HFF-Myc (cell line): ENCODE data around the gene FBXO45.
"Not testable (repeated sequence)": the region's sequence is repeated elsewhere in the genome, so short reads cannot be mapped to it uniquely, and the experiment has no call there.

Source experiments
- DNase-seq: peaks from one replicate; pipeline ENCODE4 v3.0.0-alpha.2; 2011; ENCODE audit warnings: low read depth; ENCODE audit errors: extremely low read depth
- H3K4me3 ChIP-seq: replicated peaks from 2 replicates; pipeline ENCODE4 v1.5.1; 2011; ENCODE audit warnings: low read depth, mild to moderate bottlenecking, control low read depth, low read length
- CTCF ChIP-seq: IDR thresholded peaks from 2 replicates; pipeline ENCODE4 v1.5.1; 2012; ENCODE audit warnings: mild to moderate bottlenecking, low read depth, low read length, control low read depth; ENCODE audit errors: missing control alignments

FBXO45 gene

DNA sequence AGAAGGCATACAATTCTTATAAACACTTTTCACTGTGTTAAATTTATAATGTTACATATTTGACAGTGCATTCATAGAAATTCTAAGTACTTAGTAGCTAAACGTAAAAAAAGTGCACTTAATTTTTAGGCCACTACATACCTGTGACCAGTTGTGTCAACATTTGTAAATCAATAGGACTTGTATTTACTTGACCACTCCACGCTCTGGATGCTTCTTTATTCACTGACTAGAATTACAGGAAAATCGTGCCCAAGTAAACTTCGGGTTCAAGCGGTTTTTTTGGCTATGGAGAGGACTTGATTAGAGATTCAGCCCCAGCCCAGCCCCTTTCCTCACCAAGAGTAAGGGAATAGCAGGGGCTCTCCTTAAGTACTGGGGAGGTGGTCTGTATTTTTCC lies 21.9 kb upstream of the FBXO45 start:
- TF ChIP-seq CTCF, result no peak
- no peak for DNase-seq
- H3K4me3 ChIP-seq, result no peak overlapping the region

DNA sequence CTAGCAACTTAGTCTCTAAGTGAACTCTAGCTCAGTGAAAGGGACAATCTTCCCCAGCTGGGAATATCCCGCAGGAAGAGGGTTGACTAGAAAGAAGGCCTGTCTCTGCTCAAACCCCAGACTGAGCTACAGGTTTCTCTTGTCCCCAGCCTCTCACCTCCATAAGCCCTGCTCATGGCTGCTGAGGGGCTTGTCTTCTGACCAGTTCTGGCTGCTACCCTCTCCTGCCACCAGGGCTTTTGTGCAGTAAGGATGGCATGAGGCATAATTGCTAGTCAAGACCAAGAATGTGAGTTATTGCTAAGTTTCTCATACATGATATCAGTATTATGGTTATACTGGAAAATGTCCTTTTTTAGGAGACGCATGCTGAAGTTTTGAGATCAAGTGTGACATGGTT lies 21.4 kb upstream of the FBXO45 start:
- H3K4me3 ChIP-seq, result no peak overlapping the region
- no peak for DNase-seq
- TF ChIP-seq CTCF, result no peak

DNA sequence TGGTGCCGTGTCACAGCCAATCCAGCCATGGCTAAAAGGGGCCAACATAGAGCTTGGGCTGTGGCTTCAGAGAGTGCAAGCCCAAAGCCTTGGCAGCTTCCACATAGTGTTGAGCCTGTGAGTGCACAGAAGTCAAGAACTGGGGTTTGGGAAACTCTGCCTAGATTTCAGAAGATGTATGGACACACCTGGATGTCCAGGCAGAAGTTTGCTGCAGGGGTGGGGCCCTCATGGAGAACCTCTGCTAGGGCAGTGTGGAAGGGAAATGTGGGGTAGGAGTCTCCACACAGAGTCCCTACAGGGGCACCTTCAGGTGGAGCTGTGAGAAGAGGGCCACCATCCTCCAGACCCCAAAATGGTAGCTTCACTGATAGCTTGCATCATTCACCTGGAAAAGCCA lies 19.1 kb upstream of the FBXO45 start:
- not testable (repeated sequence) for H3K4me3 ChIP-seq, DNase-seq

DNA sequence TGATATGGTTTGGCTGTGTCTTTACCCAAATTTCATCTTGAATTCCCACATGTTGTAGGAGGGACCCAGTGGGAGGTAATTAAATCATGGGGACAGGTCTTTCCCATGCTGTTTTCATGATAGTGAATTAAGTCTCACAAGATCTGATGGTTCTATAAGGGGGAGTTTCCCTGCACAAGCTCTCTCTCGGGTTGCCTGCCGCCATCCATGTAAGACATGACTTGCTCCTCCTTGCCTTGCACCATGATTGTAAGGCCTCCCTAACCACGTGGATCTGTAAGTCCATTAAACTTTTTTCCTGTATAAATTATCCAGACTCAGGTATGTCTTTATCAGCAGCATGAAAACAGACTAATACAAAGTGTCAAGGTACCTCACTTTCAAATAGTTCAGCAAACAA lies 18.3 kb upstream of the FBXO45 start:
- not testable (repeated sequence) for DNase-seq, H3K4me3 ChIP-seq

DNA sequence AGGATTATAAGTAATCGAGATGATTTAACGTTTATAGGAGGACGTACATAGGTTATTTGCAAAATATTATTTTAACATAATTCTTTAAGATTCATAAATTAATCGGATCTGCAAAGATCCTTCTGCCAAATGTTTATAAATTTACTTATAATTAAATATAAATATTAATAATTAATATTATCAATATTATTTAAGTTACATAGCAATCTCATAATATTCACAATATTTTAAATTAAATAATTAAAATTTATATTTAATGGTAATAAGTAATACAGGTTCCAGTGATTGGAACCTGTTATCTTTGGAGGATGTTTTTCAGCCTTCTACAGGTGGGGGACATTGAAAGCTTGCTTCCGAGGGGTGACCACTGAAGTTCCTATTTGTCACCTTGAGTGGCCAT lies 16.2 kb upstream of the FBXO45 start:
- no peak overlapping the region for H3K4me3 ChIP-seq
- no peak for DNase-seq
- no peak for TF ChIP-seq CTCF

DNA sequence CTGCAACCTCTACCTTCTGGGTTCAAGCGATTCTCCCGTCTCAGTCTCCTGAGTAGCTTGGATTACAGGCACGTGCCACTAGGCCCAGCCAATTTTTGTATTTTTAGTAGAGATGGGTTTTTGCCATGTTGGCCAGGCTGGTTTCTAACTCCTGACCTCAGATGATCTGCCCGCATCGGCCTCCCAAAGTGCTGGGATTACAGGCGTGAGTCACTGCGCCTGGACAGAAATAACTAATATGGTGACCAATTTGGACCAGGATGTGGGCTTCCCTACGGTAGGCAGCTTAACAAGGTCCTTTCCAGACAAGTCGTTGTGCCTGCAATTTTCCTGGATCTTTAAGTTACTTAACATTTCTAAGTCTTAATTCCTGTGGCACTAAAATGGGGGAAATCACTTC lies 14.9 kb upstream of the FBXO45 start:
- TF ChIP-seq CTCF, result no peak
- H3K4me3 ChIP-seq, result no peak overlapping the region
- no peak for DNase-seq

DNA sequence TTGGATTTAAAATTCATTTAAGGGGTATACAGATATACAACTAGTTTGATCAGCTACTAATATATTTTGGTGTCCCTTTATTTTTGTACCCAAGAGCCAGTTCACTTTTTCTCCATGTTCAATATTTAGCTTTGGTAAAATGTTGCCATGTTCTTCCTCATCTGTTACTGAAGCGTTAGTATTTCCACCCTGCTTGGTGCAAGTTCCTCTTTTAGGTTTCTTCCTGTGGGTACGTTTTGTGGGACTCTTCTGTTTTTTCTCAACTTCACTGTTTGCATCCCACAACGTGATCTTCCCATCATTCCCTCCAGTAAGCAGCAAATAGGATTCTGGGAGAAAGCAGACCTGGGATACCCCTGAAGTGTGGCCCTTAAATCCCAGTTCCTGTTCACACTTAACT lies 14.3 kb upstream of the FBXO45 start:
- DNase-seq, result no peak
- H3K4me3 ChIP-seq, result no peak overlapping the region
- no peak for TF ChIP-seq CTCF

- no peak overlapping the region for H3K4me3 ChIP-seq
- no peak for DNase-seq
Observed at GRCh38 chr3:196555295-196555694, 13.2 kb upstream of the FBXO45 start.

More at GRCh38 chr3:196555295-196555694, 13.2 kb upstream of the FBXO45 start:
- no peak for TF ChIP-seq CTCF
